H9 (cell line): ENCODE data around the gene ZNF683. TPM values are rescaled to one million over a fixed set of nuclear protein-coding genes. Genes with fewer than 3 reads are reported as not detected.

ENCODE experiments used
- DNase-seq: peaks from one replicate; pipeline ENCODE4 v3.0.0-alpha.2; 2017
- H2AFZ ChIP-seq: one replicate; pipeline ENCODE4 v1.6.1; 2013; ENCODE audit warnings: mild to moderate bottlenecking, low read length, control low read depth, moderate library complexity
- H2AK5ac ChIP-seq: 2 replicates; pipeline ENCODE4 v1.6.1; 2013; ENCODE audit warnings: low read length, control low read depth, mixed read lengths; ENCODE audit not compliant: insufficient read length
- H2BK120ac ChIP-seq: one replicate; pipeline ENCODE4 v1.6.1; 2013; ENCODE audit warnings: low read depth, mild to moderate bottlenecking, low read length, control low read depth, inconsistent platforms; ENCODE audit not compliant: poor library complexity, severe bottlenecking
- H2BK12ac ChIP-seq: 2 replicates; pipeline ENCODE4 v1.6.1; 2013; ENCODE audit warnings: low read length, control low read depth, mixed read lengths, low read depth; ENCODE audit not compliant: insufficient read length
- H2BK15ac ChIP-seq: 2 replicates; pipeline ENCODE4 v1.6.1; 2013; ENCODE audit warnings: low read depth, low read length, control low read depth
- H2BK20ac ChIP-seq: one replicate; pipeline ENCODE4 v1.6.1; 2013; ENCODE audit warnings: low read depth, mild to moderate bottlenecking, low read length, control low read depth, inconsistent platforms; ENCODE audit not compliant: poor library complexity, severe bottlenecking
- H2BK5ac ChIP-seq: 2 replicates; pipeline ENCODE4 v1.6.1; 2013; ENCODE audit warnings: low read length, control low read depth, mixed read lengths; ENCODE audit not compliant: insufficient read length
- H3K14ac ChIP-seq: 2 replicates; pipeline ENCODE4 v1.6.1; 2013; ENCODE audit warnings: low read length, control low read depth; ENCODE audit not compliant: insufficient read depth
- H3K18ac ChIP-seq: 2 replicates; pipeline ENCODE4 v1.6.1; 2013; ENCODE audit warnings: low read depth, mild to moderate bottlenecking, mixed read lengths, low read length, control low read depth; ENCODE audit not compliant: insufficient read length
- H3K23ac ChIP-seq: 2 replicates; pipeline ENCODE4 v1.6.1; 2013; ENCODE audit warnings: low read length, control low read depth, mixed read lengths, low read depth; ENCODE audit not compliant: insufficient read length
- H3K23me2 ChIP-seq: 2 replicates; pipeline ENCODE4 v1.6.1; 2013; ENCODE audit warnings: low read depth, mild to moderate bottlenecking, mixed read lengths, low read length, control low read depth; ENCODE audit not compliant: insufficient read length, poor library complexity, severe bottlenecking
- H3K27ac ChIP-seq: 2 replicates; pipeline ENCODE4 v1.5.1; 2013; ENCODE audit warnings: low read length, control low read depth, mixed read lengths, low read depth; ENCODE audit not compliant: insufficient read length
- H3K27me3 ChIP-seq: 2 replicates; pipeline ENCODE4 v1.6.1; 2013; ENCODE audit warnings: low read length, control low read depth, inconsistent platforms; ENCODE audit not compliant: insufficient read depth
- H3K4ac ChIP-seq: 2 replicates; pipeline ENCODE4 v1.6.1; 2013; ENCODE audit warnings: low read depth, mild to moderate bottlenecking, control low read depth, inconsistent platforms, low read length, moderate library complexity
- H3K4me1 ChIP-seq: 2 replicates; pipeline ENCODE4 v1.6.1; 2013; ENCODE audit warnings: low read length, control low read depth, inconsistent platforms; ENCODE audit not compliant: insufficient read depth
- H3K4me2 ChIP-seq: 2 replicates; pipeline ENCODE4 v1.6.1; 2013; ENCODE audit warnings: low read length, control low read depth, mixed read lengths; ENCODE audit not compliant: insufficient read length, insufficient read depth
- H3K56ac ChIP-seq: 2 replicates; pipeline ENCODE4 v1.6.1; 2013; ENCODE audit warnings: low read depth, mild to moderate bottlenecking, mixed read lengths, low read length, control low read depth; ENCODE audit not compliant: insufficient read length
- H3K79me1 ChIP-seq: 2 replicates; pipeline ENCODE4 v1.6.1; 2013; ENCODE audit warnings: low read depth, mild to moderate bottlenecking, moderate library complexity, low read length, control low read depth, inconsistent platforms; ENCODE audit not compliant: insufficient read depth, poor library complexity, severe bottlenecking
- H3K79me2 ChIP-seq: 2 replicates; pipeline ENCODE4 v1.6.1; 2013; ENCODE audit warnings: low read length, control low read depth, inconsistent platforms; ENCODE audit not compliant: insufficient read depth
- H3K9ac ChIP-seq: 2 replicates; pipeline ENCODE4 v1.6.1; 2013; ENCODE audit warnings: low read length, control low read depth, mixed read lengths; ENCODE audit not compliant: insufficient read length; ENCODE audit errors: extremely low read depth
- H3K9me3 ChIP-seq: one replicate; pipeline ENCODE4 v1.6.1; 2013; ENCODE audit warnings: low read depth, low read length, inconsistent platforms; ENCODE audit not compliant: control insufficient read depth
- H3T11ph ChIP-seq: one replicate; pipeline ENCODE4 v1.6.1; 2013; ENCODE audit warnings: mild to moderate bottlenecking, low read length, control low read depth, inconsistent platforms
- H4K20me1 ChIP-seq: one replicate; pipeline ENCODE4 v1.6.1; 2013; ENCODE audit not compliant: control insufficient read depth, insufficient read length, insufficient read depth
- H4K5ac ChIP-seq: 2 replicates; pipeline ENCODE4 v1.6.1; 2013; ENCODE audit warnings: low read depth, mild to moderate bottlenecking, mixed read lengths, low read length, control low read depth; ENCODE audit not compliant: insufficient read length
- H4K8ac ChIP-seq: replicated peaks from 2 replicates; pipeline ENCODE4 v1.6.1; 2013; ENCODE audit warnings: low read length, control low read depth, mixed read lengths, low read depth; ENCODE audit not compliant: insufficient read length
- H4K91ac ChIP-seq: 2 replicates; pipeline ENCODE4 v1.6.1; 2013; ENCODE audit warnings: low read depth, mild to moderate bottlenecking, moderate library complexity, mixed read lengths, low read length, control low read depth; ENCODE audit not compliant: insufficient read length
- H3K27ac Mint-ChIP-seq, 3 experiments: 2 replicates in 2 of 3; 3 replicates in 1 of 3; pipeline ENCODE4 v1.8.0; 2020 to 2021; ENCODE audit warnings: mixed read lengths in 3 of 3, mild to moderate bottlenecking in 1 of 3, moderate library complexity in 1 of 3
- H3K27me3 Mint-ChIP-seq: 2 replicates; pipeline ENCODE4 v1.8.0; 2021; ENCODE audit warnings: low read depth, mild to moderate bottlenecking, moderate library complexity, mixed read lengths
- H3K36me3 Mint-ChIP-seq, 3 experiments: 2 replicates in 2 of 3; 3 replicates in 1 of 3; pipeline ENCODE4 v1.8.0; 2020 to 2021; ENCODE audit warnings: low read depth in 3 of 3, mixed read lengths in 3 of 3; ENCODE audit not compliant: insufficient read depth in 1 of 3
- H3K4me1 Mint-ChIP-seq, 2 experiments: 2 replicates each; pipeline ENCODE4 v1.8.0; 2020; ENCODE audit warnings: mixed read lengths in 2 of 2
- H3K4me3 Mint-ChIP-seq, 2 experiments: 2 replicates in 1 of 2; 3 replicates in 1 of 2; pipeline ENCODE4 v1.8.0; 2020 to 2021; ENCODE audit warnings: mild to moderate bottlenecking in 2 of 2, mixed read lengths in 2 of 2, moderate library complexity in 1 of 2
- H3K9me3 Mint-ChIP-seq, 2 experiments: 2 replicates in 1 of 2; 3 replicates in 1 of 2; pipeline ENCODE4 v1.8.0; 2020; ENCODE audit warnings: mild to moderate bottlenecking in 2 of 2, mixed read lengths in 2 of 2, moderate library complexity in 1 of 2
- WGBS: extraction: QIAGEN DNeasy Blood & Tissue Kit; methylation state at CpG from one replicate; pipeline ENCODE4 v1.1.7; 2013; ENCODE audit warnings: missing lambda C conversion rate, low lambda C conversion rate, mixed read lengths; ENCODE audit not compliant: insufficient read length; ENCODE audit errors: extremely low coverage; 5-methylcytosine and 5-hydroxymethylcytosine counted together
- total RNA-seq: library from RNA; stranded (reverse); gene quantifications from 2 replicates; pipeline ENCODE4 v1.2.1, GENCODE V29; 2021
- TF ChIP-seq, protein P1 (sequence below): fragments of 200-600 bp; sonication (generic); conservative IDR thresholded peaks from 3 replicates; pipeline ENCODE4 v1.8.0; 2021; ENCODE audit warnings: antibody characterized with exemption, mild to moderate bottlenecking

ZNF683 gene
- total RNA-seq, 1 experiment from 2014 or later: not detected

DNA sequence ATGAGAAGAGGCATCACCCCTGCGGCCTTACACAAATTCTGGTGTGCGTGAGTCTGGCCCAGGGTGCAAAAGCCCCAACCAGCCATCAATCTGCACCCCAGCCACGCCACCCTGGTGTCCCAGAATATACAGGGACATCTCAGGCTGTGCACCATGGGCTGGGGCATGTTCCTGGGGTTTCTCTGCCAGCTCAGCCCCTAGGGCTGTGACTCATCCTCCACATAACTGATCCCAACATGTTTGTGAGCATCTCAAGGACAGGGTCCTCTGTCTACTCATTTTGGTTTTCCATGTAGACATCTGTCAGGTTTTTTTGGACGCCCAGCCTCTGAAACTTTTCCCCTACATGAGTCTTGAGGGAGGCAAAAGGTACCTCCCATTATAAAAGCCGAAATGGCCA, 511 bp downstream of the ZNF683 start:
- TF ChIP-seq, protein P1, sequence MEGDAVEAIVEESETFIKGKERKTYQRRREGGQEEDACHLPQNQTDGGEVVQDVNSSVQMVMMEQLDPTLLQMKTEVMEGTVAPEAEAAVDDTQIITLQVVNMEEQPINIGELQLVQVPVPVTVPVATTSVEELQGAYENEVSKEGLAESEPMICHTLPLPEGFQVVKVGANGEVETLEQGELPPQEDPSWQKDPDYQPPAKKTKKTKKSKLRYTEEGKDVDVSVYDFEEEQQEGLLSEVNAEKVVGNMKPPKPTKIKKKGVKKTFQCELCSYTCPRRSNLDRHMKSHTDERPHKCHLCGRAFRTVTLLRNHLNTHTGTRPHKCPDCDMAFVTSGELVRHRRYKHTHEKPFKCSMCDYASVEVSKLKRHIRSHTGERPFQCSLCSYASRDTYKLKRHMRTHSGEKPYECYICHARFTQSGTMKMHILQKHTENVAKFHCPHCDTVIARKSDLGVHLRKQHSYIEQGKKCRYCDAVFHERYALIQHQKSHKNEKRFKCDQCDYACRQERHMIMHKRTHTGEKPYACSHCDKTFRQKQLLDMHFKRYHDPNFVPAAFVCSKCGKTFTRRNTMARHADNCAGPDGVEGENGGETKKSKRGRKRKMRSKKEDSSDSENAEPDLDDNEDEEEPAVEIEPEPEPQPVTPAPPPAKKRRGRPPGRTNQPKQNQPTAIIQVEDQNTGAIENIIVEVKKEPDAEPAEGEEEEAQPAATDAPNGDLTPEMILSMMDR: no peak
- Histone ChIP-seq H3K79me2 (no peaks in the 10 kb centered on the region), H3K23me2 (no peaks in the 10 kb centered on the region), H2BK20ac (no peak overlapping the region), H4K20me1 (no peaks in the 10 kb centered on the region), H3K14ac (no peak overlapping the region), H3T11ph (no peak overlapping the region), H3K23ac (no peak overlapping the region), H3K27ac (no peak overlapping the region), H3K9ac (no peak overlapping the region), H3K9me3 (no peaks in the 10 kb centered on the region), H4K91ac (no peak overlapping the region), H3K4me2 (no peak overlapping the region), H3K4ac (no peak overlapping the region), H2BK12ac (no peak overlapping the region), H3K56ac (no peak overlapping the region), H2AFZ (no peak overlapping the region), H4K8ac (no peak overlapping the region), H2BK5ac (no peak overlapping the region), H4K5ac (no peak overlapping the region), H2AK5ac (no peak overlapping the region), H3K4me1 (no peaks in the 10 kb centered on the region), H2BK120ac (no peak overlapping the region), H3K27me3 (no peaks in the 10 kb centered on the region; the same call in 1 of the 2 replicates), H2BK15ac (no peak overlapping the region), H3K79me1 (no peaks in the 10 kb centered on the region), H3K18ac (no peak overlapping the region)
- H3K4me3 Mint-ChIP-seq: no peak overlapping the region
- H3K36me3 Mint-ChIP-seq: no peaks in the 10 kb centered on the region
- WGBS: no CpG with 5 or more reads among the region's 5 CpGs
- no peak overlapping the region; a peak in 1 of 7 replicates for H3K27ac Mint-ChIP-seq
- peaks cover 15 to 17% of the 10 kb centered on the region in 2 experiments for H3K4me1 Mint-ChIP-seq
- H3K27me3 Mint-ChIP-seq: peaks cover 6% of the 10 kb centered on the region; the same call in 1 of the 2 replicates
- no peak for DNase-seq
- H3K9me3 Mint-ChIP-seq: peaks cover 0 to 3% of the 10 kb centered on the region in 2 experiments; a peak in 3 of 5 replicates
